Measurements from ENCODE around the gene ERAS. TPM values are rescaled to one million over a fixed set of nuclear protein-coding genes. Genes with fewer than 3 reads are reported as not detected.

The ERAS gene
- not detected for total RNA-seq
- not detected for polyA plus RNA-seq (2013, experiment 1 of 2)
- polyA plus RNA-seq (2013, experiment 2 of 2): 0.05 TPM
- total RNA-seq: 0 to 0.35 (median 0) reads per million in 172 experiments

DNA sequence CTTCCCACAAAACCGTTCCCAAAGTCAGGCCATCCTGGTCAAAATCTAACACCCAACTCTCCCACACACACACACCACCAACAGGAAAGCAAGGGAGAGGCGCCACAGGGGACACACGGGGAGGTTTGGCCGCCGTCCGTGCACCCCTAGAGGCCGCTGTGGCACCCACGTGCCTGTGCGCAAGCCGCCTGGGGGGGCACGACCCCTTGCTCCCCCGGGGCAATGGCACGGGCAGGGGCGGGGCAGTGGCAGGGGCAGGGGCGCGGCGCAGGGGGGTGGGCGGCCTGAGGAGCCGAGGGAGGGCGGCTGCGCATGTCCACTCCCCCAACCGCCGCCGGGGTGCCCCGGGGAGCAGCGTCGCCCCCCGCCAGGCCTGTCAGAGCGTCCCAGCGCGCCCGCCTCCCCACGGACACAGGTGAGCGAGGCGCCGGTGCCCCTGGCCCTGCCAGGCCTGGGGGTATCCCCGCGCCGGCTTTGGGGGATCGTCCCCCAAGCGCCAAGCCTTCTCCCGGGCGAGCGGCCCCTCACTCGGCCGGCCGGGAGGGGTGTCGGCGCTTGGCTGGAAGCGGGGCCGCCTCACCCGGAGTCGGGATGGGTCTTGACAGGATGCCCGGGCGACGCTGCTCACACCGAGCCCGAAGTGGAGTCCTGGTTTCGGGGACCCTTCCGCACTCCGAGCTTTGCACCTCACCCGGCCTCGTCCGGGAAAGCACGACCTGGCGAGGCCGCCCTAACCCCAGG, at the start of gene ERAS:
Gene ERAS, plus strand, starts transcription at position 379 of the 741 bp plus-strand sequence. CDS start 2,611 bp downstream, outside the sequence.
- ChIA-PET POLR2A (no interaction called here), CTCF (no interaction called here)
- peaks cover 33% of the 10 kb centered on the region for H3K27me3 Mint-ChIP-seq
- TF ChIP-seq, protein P1, sequence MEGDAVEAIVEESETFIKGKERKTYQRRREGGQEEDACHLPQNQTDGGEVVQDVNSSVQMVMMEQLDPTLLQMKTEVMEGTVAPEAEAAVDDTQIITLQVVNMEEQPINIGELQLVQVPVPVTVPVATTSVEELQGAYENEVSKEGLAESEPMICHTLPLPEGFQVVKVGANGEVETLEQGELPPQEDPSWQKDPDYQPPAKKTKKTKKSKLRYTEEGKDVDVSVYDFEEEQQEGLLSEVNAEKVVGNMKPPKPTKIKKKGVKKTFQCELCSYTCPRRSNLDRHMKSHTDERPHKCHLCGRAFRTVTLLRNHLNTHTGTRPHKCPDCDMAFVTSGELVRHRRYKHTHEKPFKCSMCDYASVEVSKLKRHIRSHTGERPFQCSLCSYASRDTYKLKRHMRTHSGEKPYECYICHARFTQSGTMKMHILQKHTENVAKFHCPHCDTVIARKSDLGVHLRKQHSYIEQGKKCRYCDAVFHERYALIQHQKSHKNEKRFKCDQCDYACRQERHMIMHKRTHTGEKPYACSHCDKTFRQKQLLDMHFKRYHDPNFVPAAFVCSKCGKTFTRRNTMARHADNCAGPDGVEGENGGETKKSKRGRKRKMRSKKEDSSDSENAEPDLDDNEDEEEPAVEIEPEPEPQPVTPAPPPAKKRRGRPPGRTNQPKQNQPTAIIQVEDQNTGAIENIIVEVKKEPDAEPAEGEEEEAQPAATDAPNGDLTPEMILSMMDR (IDR thresholded peaks at IDR 0.05): no peak
- H3K27me3 ChIP-seq (ENCODE audit: control insufficient read depth in 1 of 2, insufficient read depth in 2 of 2, low read length in 2 of 2): peaks cover 16 to 37% of the 10 kb centered on the region in 2 experiments
- intact Hi-C loops (cut with DNase I, micrococcal nuclease): no loop called here
- peak within 1 kb of the TSS; percentile 45 for H3K4me3 Mint-ChIP-seq
- H3K9me3 Mint-ChIP-seq: no peaks in the 10 kb centered on the region
- H3K27ac ChIP-seq (ENCODE audit: low read depth in 1 of 2, low read length in 2 of 2): no peak within 1 kb of the TSS
- ATAC-seq (ENCODE audit: poor library complexity) (peak; percentile 52), DNase-seq (peak in 5 of 14 experiments; percentile 19 to 43 (median 34))
- peaks cover 4% of the 10 kb centered on the region for H3K4me1 Mint-ChIP-seq (ENCODE audit: low read depth)
- H3K4me3 ChIP-seq (ENCODE audit: low read length): no peak within 1 kb of the TSS
- no peak within 1 kb of the TSS for H3K27ac Mint-ChIP-seq
- H3K36me3 ChIP-seq (ENCODE audit: insufficient read depth, low read length): peaks cover 4% of the 10 kb centered on the region
- H3K9me3 ChIP-seq (ENCODE audit: control insufficient read depth in 1 of 2, insufficient read depth in 1 of 2, low read length in 2 of 2): peaks cover 0 to 4% of the 10 kb centered on the region in 2 experiments
- peaks cover 15% of the 10 kb centered on the region for H3K4me1 ChIP-seq (ENCODE audit: insufficient read depth, low read length)
- peaks cover 13% of the 10 kb centered on the region for H3K36me3 Mint-ChIP-seq (ENCODE audit: low read depth)

- H3K9me3 ChIP-seq (ENCODE audit: control insufficient read depth in 1 of 2, insufficient read depth in 1 of 2, low read length in 2 of 2): no peaks in the 10 kb centered on the region
- intact Hi-C loops (cut with DNase I, micrococcal nuclease): no loop called here
- POLR2A ChIA-PET: no interaction called here
- no peaks in the 10 kb centered on the region for H3K27me3 ChIP-seq (ENCODE audit: control insufficient read depth in 1 of 2, insufficient read depth in 2 of 2, low read length in 2 of 2)
- Mint-ChIP-seq H3K4me3 (no peak overlapping the region), H3K36me3 (ENCODE audit: low read depth) (no peaks in the 10 kb centered on the region), H3K4me1 (ENCODE audit: low read depth) (no peaks in the 10 kb centered on the region), H3K9me3 (no peaks in the 10 kb centered on the region), H3K27ac (no peak overlapping the region), H3K27me3 (no peaks in the 10 kb centered on the region)
- no peaks in the 10 kb centered on the region for H3K4me1 ChIP-seq (ENCODE audit: insufficient read depth, low read length)
- CTCF ChIA-PET: no interaction called here
- H3K4me3 ChIP-seq (ENCODE audit: low read length): no peak overlapping the region
- no peak for ATAC-seq (ENCODE audit: poor library complexity)
- H3K36me3 ChIP-seq (ENCODE audit: insufficient read depth, low read length): no peaks in the 10 kb centered on the region
- TF ChIP-seq, protein P1 (IDR thresholded peaks at IDR 0.05): no peak
- DNase-seq: no peak
- no peak overlapping the region for H3K27ac ChIP-seq (ENCODE audit: low read depth in 1 of 2, low read length in 2 of 2)
Measured at GRCh38 chrX:48776818-48777439, 49.4 kb upstream of the ERAS start.

DNA sequence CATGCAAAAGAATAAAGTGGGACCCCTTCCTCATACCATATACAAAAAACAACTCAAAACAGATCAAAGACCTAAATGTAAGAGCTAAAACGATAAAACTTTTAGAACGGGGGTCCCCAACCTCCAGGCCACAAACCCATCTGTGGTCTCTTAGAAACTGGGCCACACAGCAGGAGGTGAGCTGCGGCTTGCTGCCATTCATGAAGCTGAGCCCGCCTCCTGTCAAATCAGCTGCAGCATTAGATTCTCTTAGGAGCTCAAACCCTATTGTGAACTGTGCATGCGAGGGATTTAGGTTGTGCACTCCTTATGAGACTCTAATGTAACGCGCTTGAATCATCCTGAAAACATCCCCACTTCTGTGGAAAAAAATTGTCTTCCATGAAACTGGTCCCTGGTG, 46.9 kb upstream of the ERAS start:
- H3K27me3 ChIP-seq (ENCODE audit: control insufficient read depth in 1 of 2, insufficient read depth in 2 of 2, low read length in 2 of 2): no peaks in the 10 kb centered on the region
- no peaks in the 10 kb centered on the region for H3K36me3 ChIP-seq (ENCODE audit: insufficient read depth, low read length)
- no peak overlapping the region for H3K4me3 Mint-ChIP-seq
- POLR2A ChIA-PET: no interaction called here
- no peak overlapping the region for H3K27ac Mint-ChIP-seq
- no peak for DNase-seq
- CTCF ChIA-PET: no interaction called here
- H3K27me3 Mint-ChIP-seq: no peaks in the 10 kb centered on the region
- no peak overlapping the region for H3K4me3 ChIP-seq (ENCODE audit: low read length)
- no peaks in the 10 kb centered on the region for H3K36me3 Mint-ChIP-seq (ENCODE audit: low read depth)
- TF ChIP-seq, protein P1 (IDR thresholded peaks at IDR 0.05): no peak
- intact Hi-C loops (cut with DNase I, micrococcal nuclease): no loop called here
- ATAC-seq (ENCODE audit: poor library complexity): no peak
- H3K4me1 Mint-ChIP-seq (ENCODE audit: low read depth): no peaks in the 10 kb centered on the region
- H3K4me1 ChIP-seq (ENCODE audit: insufficient read depth, low read length): no peaks in the 10 kb centered on the region
- H3K27ac ChIP-seq (ENCODE audit: low read depth in 1 of 2, low read length in 2 of 2): no peak overlapping the region
- H3K9me3 Mint-ChIP-seq: no peaks in the 10 kb centered on the region
- H3K9me3 ChIP-seq (ENCODE audit: control insufficient read depth in 1 of 2, insufficient read depth in 1 of 2, low read length in 2 of 2): no peaks in the 10 kb centered on the region

Measured in CD4-positive, alpha-beta T cell (primary cell).